GM23248 (cell line): ENCODE results near the gene SLC44A3. TPM values are rescaled to one million over a fixed set of nuclear protein-coding genes. Genes with fewer than 3 reads are reported as not detected.

Experiments used
- DNase-seq: peaks from one replicate; pipeline ENCODE4 v3.0.0-alpha.2; 2015
- H2AFZ ChIP-seq: fragments of 200-600 bp; sonication (generic); 2 replicates; pipeline ENCODE4 v1.6.1; 2016; ENCODE audit warnings: antibody characterized with exemption
- H3F3A ChIP-seq: fragments of 200-600 bp; sonication (generic); 2 replicates; pipeline ENCODE4 v1.6.1; 2016; ENCODE audit warnings: mild to moderate bottlenecking, antibody characterized with exemption, mixed run types; ENCODE audit not compliant: insufficient read depth
- H3K27ac ChIP-seq: fragments of 200-600 bp; sonication (generic); 2 replicates; pipeline ENCODE4 v1.5.1; 2016; ENCODE audit warnings: mild to moderate bottlenecking
- H3K27me3 ChIP-seq: fragments of 200-600 bp; sonication (generic); replicated peaks from 2 replicates; pipeline ENCODE4 v1.6.1; 2016; ENCODE audit warnings: mild to moderate bottlenecking; ENCODE audit not compliant: insufficient read depth
- H3K36me3 ChIP-seq: fragments of 200-600 bp; sonication (generic); 2 replicates; pipeline ENCODE4 v1.6.1; 2016; ENCODE audit warnings: low read depth, mild to moderate bottlenecking
- H3K4me1 ChIP-seq: fragments of 200-600 bp; sonication (generic); 2 replicates; pipeline ENCODE4 v1.6.1; 2016; ENCODE audit warnings: mild to moderate bottlenecking; ENCODE audit not compliant: insufficient read depth
- H3K4me2 ChIP-seq: fragments of 200-600 bp; sonication (generic); one replicate; pipeline ENCODE4 v1.6.1; 2016; ENCODE audit warnings: mild to moderate bottlenecking; ENCODE audit not compliant: unreplicated experiment
- H3K4me3 ChIP-seq: fragments of 200-600 bp; sonication (generic); 2 replicates; pipeline ENCODE4 v1.5.1; 2016; ENCODE audit warnings: mild to moderate bottlenecking
- H3K79me2 ChIP-seq: fragments of 200-600 bp; sonication (generic); 2 replicates; pipeline ENCODE4 v1.6.1; 2016; ENCODE audit warnings: mild to moderate bottlenecking; ENCODE audit not compliant: insufficient read depth
- H3K9ac ChIP-seq: fragments of 200-600 bp; sonication (generic); 2 replicates; pipeline ENCODE4 v1.6.1; 2016; ENCODE audit warnings: mild to moderate bottlenecking
- H3K9me2 ChIP-seq: fragments of 200-600 bp; sonication (generic); 2 replicates; pipeline ENCODE4 v1.6.1; 2016; ENCODE audit warnings: mixed run types, mild to moderate bottlenecking, moderate library complexity; ENCODE audit not compliant: insufficient read depth
- H3K9me3 ChIP-seq: fragments of 200-600 bp; sonication (generic); one replicate; pipeline ENCODE4 v1.6.1; 2017; ENCODE audit warnings: low read depth
- H4K20me1 ChIP-seq: fragments of 200-600 bp; sonication (generic); 2 replicates; pipeline ENCODE4 v1.6.0; 2016; ENCODE audit not compliant: insufficient read depth
- EZH2 ChIP-seq: fragments of 200-600 bp; sonication (generic); IDR thresholded peaks from 2 replicates; pipeline ENCODE4 v1.6.1; 2018; ENCODE audit warnings: antibody characterized with exemption, mild to moderate bottlenecking; ENCODE audit not compliant: insufficient read depth, poor library complexity, severe bottlenecking
- EZH2phosphoT487 ChIP-seq: fragments of 200-600 bp; sonication (generic); IDR thresholded peaks from 2 replicates; pipeline ENCODE4 v1.6.1; 2018; ENCODE audit warnings: antibody characterized with exemption, moderate library complexity, mild to moderate bottlenecking, low read depth; ENCODE audit not compliant: insufficient read depth
- WGBS, 2 experiments: methylation state at CpG; one replicate each; pipeline ENCODE4 v1.1.6; 2015 to 2017; ENCODE audit warnings: low lambda C conversion rate in 2 of 2, low coverage in 1 of 2; ENCODE audit errors: missing lambda C conversion rate in 2 of 2; 5-methylcytosine and 5-hydroxymethylcytosine counted together
- in situ Hi-C: fragments of 300-500 bp; cut with MboI; formaldehyde crosslinking; loops from 2 replicates; pipeline ENCODE4 v1.15.0; 2020
- polyA plus RNA-seq: library from polyadenylated mRNA; unstranded; fragments of >200 nt; fragmentation: Nextera tagmentation; extraction: Ambion mirVana; gene quantifications from 2 replicates; pipeline ENCODE4 v1.2.1, GENCODE V29; 2016
- total RNA-seq: library from RNA; depleted of rRNA; stranded (reverse); fragments of >200 nt; shearing (Covaris generic); gene quantifications from 2 replicates; pipeline ENCODE4 v1.2.3, GENCODE V29; 2014

SLC44A3 gene
- total and polyA plus RNA-seq, 2 experiments from 2014 or later = 1.6 to 2.0 TPM

- no peak for TF ChIP-seq EZH2phosphoT487
- no peak for TF ChIP-seq EZH2
Measured at GRCh38 chr1:94886361-94886760, 66.2 kb downstream of the SLC44A3 start.

GRCh38 chr1:94887106-94887505 is 66.9 kb downstream of the SLC44A3 start:
- peaks cover 14% of the 10 kb centered on the region for H3K4me1 ChIP-seq
- no peak overlapping the region for H2AFZ ChIP-seq
- H3K79me2 ChIP-seq = no peaks in the 10 kb centered on the region
- H3K4me2 ChIP-seq = no peak overlapping the region
- no peak overlapping the region for H3K4me3 ChIP-seq
- no peak overlapping the region for H3K27ac ChIP-seq
- H3K9me3 ChIP-seq = no peaks in the 10 kb centered on the region
- H3K27me3 ChIP-seq = no peaks in the 10 kb centered on the region
- H3K36me3 ChIP-seq = no peaks in the 10 kb centered on the region; the same call in 1 of the 2 replicates
- DNase-seq = no peak
- H3K9ac ChIP-seq = no peak overlapping the region
- H4K20me1 ChIP-seq = no peaks in the 10 kb centered on the region
- TF ChIP-seq EZH2phosphoT487 (no peak), EZH2 (no peak)
- in situ Hi-C loops = no loop called here
- no peaks in the 10 kb centered on the region for H3K9me2 ChIP-seq
- 29 to 34% methylated on average over 3 of the region's 3 CpGs for WGBS, 2 experiments
- peaks cover 17% of the 10 kb centered on the region; the same call in 1 of the 2 replicates for H3F3A ChIP-seq

More at GRCh38 chr1:94886361-94886760, 66.2 kb downstream of the SLC44A3 start:
- in situ Hi-C loops = no loop called here
- no peak overlapping the region for H2AFZ ChIP-seq
- no peaks in the 10 kb centered on the region for H3K9me3 ChIP-seq
- no peaks in the 10 kb centered on the region for H3K9me2 ChIP-seq
- H4K20me1 ChIP-seq = no peaks in the 10 kb centered on the region
- H3K79me2 ChIP-seq = no peaks in the 10 kb centered on the region
- peaks cover 14% of the 10 kb centered on the region for H3K4me1 ChIP-seq
- no peaks in the 10 kb centered on the region; the same call in 1 of the 2 replicates for H3K36me3 ChIP-seq
- H3K27ac ChIP-seq = no peak overlapping the region
- H3F3A ChIP-seq = peaks cover 13% of the 10 kb centered on the region; the same call in 1 of the 2 replicates
- no peak for DNase-seq
- no peak overlapping the region for H3K9ac ChIP-seq
- H3K27me3 ChIP-seq = no peaks in the 10 kb centered on the region
- no peak overlapping the region for H3K4me3 ChIP-seq
- WGBS, 2 experiments = 58 to 62% methylated on average over 5 of the region's 5 CpGs
- no peak overlapping the region for H3K4me2 ChIP-seq

- no peak for DNase-seq
- no peak for TF ChIP-seq EZH2phosphoT487
- no peak for TF ChIP-seq EZH2
- Histone ChIP-seq H4K20me1 (no peaks in the 10 kb centered on the region), H3K9me3 (no peaks in the 10 kb centered on the region), H3K36me3 (no peaks in the 10 kb centered on the region; the same call in 1 of the 2 replicates), H3F3A (peaks cover 23% of the 10 kb centered on the region; the same call in 1 of the 2 replicates), H3K4me3 (no peak overlapping the region), H3K27ac (no peak overlapping the region), H3K9ac (no peak overlapping the region), H3K4me2 (no peak overlapping the region), H3K79me2 (no peaks in the 10 kb centered on the region), H2AFZ (no peak overlapping the region), H3K4me1 (peaks cover 14% of the 10 kb centered on the region), H3K27me3 (no peaks in the 10 kb centered on the region), H3K9me2 (no peaks in the 10 kb centered on the region)
- 60 to 63% methylated on average over 4 of the region's 4 CpGs for WGBS, 2 experiments
- in situ Hi-C loops = no loop called here
Measured at GRCh38 chr1:94887603-94888171, 67.5 kb downstream of the SLC44A3 start.

- Histone ChIP-seq H3K9me2 (no peaks in the 10 kb centered on the region), H3K4me2 (no peak overlapping the region), H2AFZ (no peak overlapping the region), H3K9me3 (no peaks in the 10 kb centered on the region), H3K4me3 (no peak overlapping the region), H4K20me1 (no peaks in the 10 kb centered on the region), H3K4me1 (peaks cover 14% of the 10 kb centered on the region), H3K79me2 (no peaks in the 10 kb centered on the region), H3K36me3 (no peaks in the 10 kb centered on the region; the same call in 1 of the 2 replicates), H3K27me3 (no peaks in the 10 kb centered on the region), H3K9ac (no peak overlapping the region), H3F3A (peaks cover 24% of the 10 kb centered on the region; the same call in 1 of the 2 replicates), H3K27ac (no peak overlapping the region)
- in situ Hi-C loops = no loop called here
- TF ChIP-seq EZH2phosphoT487 (no peak), EZH2 (no peak)
- no peak for DNase-seq
- 88% methylated on average over 3 of the region's 3 CpGs for WGBS, 2 experiments
Measured at GRCh38 chr1:94888201-94888600, 68.0 kb downstream of the SLC44A3 start.
